ENCODE measurements around the gene PRR12.

DNA sequence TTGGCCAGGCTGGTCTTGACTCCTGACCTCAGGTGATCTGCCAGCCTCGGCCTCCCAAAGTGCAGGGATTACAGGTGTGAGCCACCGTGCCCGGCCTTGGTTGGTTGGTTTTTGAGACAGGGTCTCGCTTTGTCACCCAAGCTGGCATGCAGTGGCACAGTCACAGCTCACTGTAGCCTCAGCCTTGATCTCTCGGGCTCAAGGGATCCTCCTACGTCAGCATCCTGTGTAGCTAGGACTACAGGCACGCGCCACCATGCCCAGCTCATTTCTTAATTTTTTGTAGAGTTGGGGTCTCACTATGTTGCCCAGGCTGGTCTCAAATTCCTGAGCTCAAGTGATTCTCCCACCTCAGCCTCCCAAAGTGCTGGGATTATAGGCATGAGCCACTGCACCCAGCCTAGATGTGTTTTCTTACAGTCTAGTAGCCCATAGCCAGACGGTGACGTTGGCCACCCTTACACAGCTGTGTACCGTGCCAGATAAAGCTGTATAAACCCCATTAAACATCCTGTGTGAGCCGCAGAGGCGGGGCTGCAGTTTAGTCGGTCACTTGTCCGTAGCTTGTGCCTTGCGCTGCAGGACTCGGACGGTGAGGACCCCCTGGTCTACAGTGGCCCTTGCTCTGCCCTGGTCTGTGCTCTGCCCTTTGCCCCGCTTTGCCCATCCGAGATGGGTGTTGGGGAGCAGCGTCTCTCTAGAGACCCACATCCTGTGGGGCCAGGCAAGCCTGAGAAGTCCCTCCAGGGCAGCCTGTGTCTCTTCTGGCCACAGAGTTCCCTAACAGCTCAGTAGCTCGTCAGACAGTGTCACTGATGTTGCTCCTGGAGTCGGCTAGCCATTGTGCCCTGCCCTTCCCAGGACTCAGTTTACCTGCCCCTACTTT is 64.8 kb downstream of the PRR12 start:
- TF ChIP-seq YY1 (IDR thresholded peaks at IDR 0.05; ENCODE audit: insufficient read depth, insufficient read length): no peak
- TF ChIP-seq ZNF274 (IDR thresholded peaks at IDR 0.05; ENCODE audit: low read depth, low read length): no peak

All from NT2/D1 (cell line).